SK-N-SH treated with all-trans-retinoic acid at 6 μM for 48 hours (cell line): ENCODE results near the gene MRPL27.

Experiments used
- ATAC-seq: fragments of 200-7000 bp; cut with Tn5 transposase; 3 replicates; pipeline ENCODE4 v1.9.1; 2020; ENCODE audit warnings: mild to moderate bottlenecking, moderate library complexity
- ARNTL ChIP-seq: fragments of 450-650 bp; formaldehyde crosslinking; IDR thresholded peaks from 2 replicates; pipeline ENCODE4 v1.5.0; 2020; ENCODE audit warnings: low read depth, mild to moderate bottlenecking, moderate library complexity, borderline replicate concordance
- BACH2 ChIP-seq: fragments of 250-450 bp; sonication (Bioruptor Pico); IDR thresholded peaks from 2 replicates; pipeline ENCODE4 v1.9.0; 2021; ENCODE audit warnings: mild to moderate bottlenecking, borderline replicate concordance
- CREB5 ChIP-seq: fragments of 250-450 bp; sonication (Bioruptor Pico); IDR thresholded peaks from 2 replicates; pipeline ENCODE4 v1.5.1; 2020; ENCODE audit warnings: low read depth, mild to moderate bottlenecking, moderate library complexity
- CSDC2 ChIP-seq: fragments of 250-450 bp; sonication (Bioruptor Pico); IDR thresholded peaks from 2 replicates; pipeline ENCODE4 v1.5.0; 2020; ENCODE audit warnings: mild to moderate bottlenecking, moderate library complexity
- CSRNP3 ChIP-seq: fragments of 250-450 bp; sonication (Bioruptor Pico); IDR thresholded peaks from 2 replicates; pipeline ENCODE4 v1.5.1; 2021; ENCODE audit warnings: mild to moderate bottlenecking, moderate library complexity
- GLIS3 ChIP-seq: fragments of 250-450 bp; sonication (Bioruptor Pico); IDR thresholded peaks from 2 replicates; pipeline ENCODE4 v1.5.0; 2020; ENCODE audit warnings: mild to moderate bottlenecking, moderate library complexity
- ISL1 ChIP-seq: fragments of 250-450 bp; sonication (Bioruptor Pico); IDR thresholded peaks from 2 replicates; pipeline ENCODE4 v2.1.2; 2022; ENCODE audit warnings: mild to moderate bottlenecking, moderate library complexity
- OSR1 ChIP-seq: fragments of 250-450 bp; sonication (Bioruptor Pico); IDR thresholded peaks from 2 replicates; pipeline ENCODE4 v1.8.0; 2022; ENCODE audit warnings: moderate library complexity, mild to moderate bottlenecking, inconsistent platforms
- PATZ1 ChIP-seq: fragments of 250-450 bp; sonication (Bioruptor Pico); IDR thresholded peaks from 2 replicates; pipeline ENCODE4 v1.8.0; 2020; ENCODE audit warnings: mild to moderate bottlenecking, moderate library complexity, borderline replicate concordance
- POU6F1 ChIP-seq: fragments of 250-450 bp; sonication (Bioruptor Pico); IDR thresholded peaks from 2 replicates; pipeline ENCODE4 v1.8.0; 2021; ENCODE audit warnings: low read depth, mild to moderate bottlenecking, moderate library complexity, borderline replicate concordance
- PPARA ChIP-seq: fragments of 250-450 bp; sonication (Bioruptor Pico); IDR thresholded peaks from 2 replicates; pipeline ENCODE4 v1.5.0; 2020; ENCODE audit warnings: mild to moderate bottlenecking, borderline replicate concordance
- SNAI2 ChIP-seq: fragments of 250-450 bp; sonication (Bioruptor Pico); IDR thresholded peaks from 2 replicates; pipeline ENCODE4 v1.5.0; 2020; ENCODE audit warnings: mild to moderate bottlenecking, moderate library complexity
- TCF4 ChIP-seq: fragments of 250-450 bp; sonication (Bioruptor Pico); IDR thresholded peaks from 2 replicates; pipeline ENCODE4 v1.8.0; 2021; ENCODE audit warnings: mild to moderate bottlenecking, moderate library complexity, borderline replicate concordance
- TSHZ2 ChIP-seq: fragments of 250-450 bp; sonication (Bioruptor Pico); IDR thresholded peaks from 2 replicates; pipeline ENCODE4 v1.5.0; 2020; ENCODE audit warnings: mild to moderate bottlenecking, moderate library complexity
- ZFP3 ChIP-seq: fragments of 250-450 bp; sonication (Bioruptor Pico); IDR thresholded peaks from 2 replicates; pipeline ENCODE4 v1.5.0; 2020; ENCODE audit warnings: mild to moderate bottlenecking, moderate library complexity
- ZFP30 ChIP-seq: fragments of 450-650 bp; formaldehyde crosslinking; IDR thresholded peaks from 2 replicates; pipeline ENCODE4 v1.5.0; 2022; ENCODE audit warnings: mild to moderate bottlenecking, moderate library complexity
- ZNF565 ChIP-seq: fragments of 450-650 bp; formaldehyde crosslinking; conservative IDR thresholded peaks from 2 replicates; pipeline ENCODE4 v1.5.0; 2020; ENCODE audit warnings: low read depth, mild to moderate bottlenecking, moderate library complexity
- ZNF70 ChIP-seq: fragments of 450-650 bp; formaldehyde crosslinking; IDR thresholded peaks from 2 replicates; pipeline ENCODE4 v1.5.0; 2020; ENCODE audit warnings: mild to moderate bottlenecking, moderate library complexity
- ZNF8 ChIP-seq: fragments of 450-650 bp; formaldehyde crosslinking; IDR thresholded peaks from 2 replicates; pipeline ENCODE4 v1.5.0; 2020; ENCODE audit warnings: mild to moderate bottlenecking, moderate library complexity

MRPL27 gene

GRCh38 chr17:50364061-50364458, 8.9 kb downstream of the MRPL27 start:
- TF ChIP-seq SNAI2 (CRISPR knock-in tag) (no peak), TCF4 (CRISPR knock-in tag) (no peak), OSR1 (CRISPR knock-in tag) (no peak)
- peak; percentile 1 for ATAC-seq

- ATAC-seq: peak; percentile 48
Observed at GRCh38 chr17:50363217-50364060, 9.5 kb downstream of the MRPL27 start.

GRCh38 chr17:50362661-50363060, 10.3 kb downstream of the MRPL27 start:
- TF ChIP-seq PATZ1 (CRISPR knock-in tag) (no peak), ZNF70 (CRISPR knock-in tag) (no peak), ARNTL (CRISPR knock-in tag) (no peak), ISL1 (CRISPR knock-in tag) (no peak), CSDC2 (CRISPR knock-in tag) (no peak), CREB5 (CRISPR knock-in tag) (no peak), BACH2 (CRISPR knock-in tag) (no peak), ZFP3 (CRISPR knock-in tag) (no peak), OSR1 (CRISPR knock-in tag) (no peak), TSHZ2 (CRISPR knock-in tag) (no peak), GLIS3 (CRISPR knock-in tag) (no peak), ZNF8 (CRISPR knock-in tag) (no peak), POU6F1 (no peak), ZFP30 (CRISPR knock-in tag) (no peak), PPARA (CRISPR knock-in tag) (no peak)
- no peak for ATAC-seq

More at GRCh38 chr17:50363217-50364060, 9.5 kb downstream of the MRPL27 start:
- no peak for TF ChIP-seq PPARA (CRISPR knock-in tag)

GRCh38 chr17:50361561-50362480, 11.2 kb downstream of the MRPL27 start:
- ATAC-seq: peak; percentile 71
- TF ChIP-seq ZNF565 (CRISPR knock-in tag) (no peak), CSRNP3 (CRISPR knock-in tag) (0 out of 2 replicates have a peak, but pooled peaks have one; percentile 18)
